GM21825 (cell line): ENCODE measurements around the gene FGF1.

Source experiments
- ATAC-seq: cut with Tn5 transposase; IDR thresholded peaks from one replicate; pipeline ENCODE4 v1.9.1; 2021; ENCODE audit warnings: mild to moderate bottlenecking, moderate library complexity; ENCODE audit not compliant: unreplicated experiment

The FGF1 gene

GRCh38 chr5:142697356-142698255, 11.7 kb upstream of the FGF1 start:
- ATAC-seq = no peak

- no peak for ATAC-seq
Observed at GRCh38 chr5:142696379-142696778, 10.5 kb upstream of the FGF1 start.

DNA sequence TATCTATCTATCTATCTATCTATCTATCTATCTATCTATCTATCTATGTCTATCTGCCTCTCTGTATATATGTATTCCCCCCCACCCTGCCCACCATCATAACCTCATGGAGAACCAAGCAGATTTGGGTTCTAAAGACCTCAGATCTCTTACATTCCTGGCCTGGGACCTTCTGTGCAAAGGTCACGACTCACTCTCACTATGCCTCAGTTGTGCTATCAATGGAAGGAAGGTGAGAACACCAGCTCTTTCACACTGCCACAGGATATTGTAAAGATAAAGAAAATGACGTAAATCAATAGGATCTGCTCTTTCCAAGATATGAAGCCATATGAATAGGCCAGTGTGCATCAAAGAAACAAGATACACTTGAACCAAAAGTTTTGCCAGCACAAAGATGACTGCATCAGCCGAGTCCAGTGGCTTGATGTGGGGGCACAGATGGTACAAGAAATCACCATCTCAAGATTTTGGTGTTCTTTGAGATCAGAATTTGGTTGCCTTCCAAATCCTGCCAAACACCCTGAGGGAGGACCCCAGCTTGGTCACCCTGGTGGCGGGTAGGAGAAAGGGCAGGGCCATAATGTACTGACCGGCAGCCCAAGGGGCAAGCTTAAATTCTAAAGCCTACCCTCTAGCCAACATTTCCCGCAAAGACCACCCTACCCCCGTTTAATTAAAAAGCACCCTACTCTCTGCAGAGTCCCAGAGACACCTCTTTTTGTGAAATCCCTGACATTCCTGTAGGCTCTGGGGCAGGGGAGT, 8.4 kb upstream of the FGF1 start:
- no peak for ATAC-seq

DNA sequence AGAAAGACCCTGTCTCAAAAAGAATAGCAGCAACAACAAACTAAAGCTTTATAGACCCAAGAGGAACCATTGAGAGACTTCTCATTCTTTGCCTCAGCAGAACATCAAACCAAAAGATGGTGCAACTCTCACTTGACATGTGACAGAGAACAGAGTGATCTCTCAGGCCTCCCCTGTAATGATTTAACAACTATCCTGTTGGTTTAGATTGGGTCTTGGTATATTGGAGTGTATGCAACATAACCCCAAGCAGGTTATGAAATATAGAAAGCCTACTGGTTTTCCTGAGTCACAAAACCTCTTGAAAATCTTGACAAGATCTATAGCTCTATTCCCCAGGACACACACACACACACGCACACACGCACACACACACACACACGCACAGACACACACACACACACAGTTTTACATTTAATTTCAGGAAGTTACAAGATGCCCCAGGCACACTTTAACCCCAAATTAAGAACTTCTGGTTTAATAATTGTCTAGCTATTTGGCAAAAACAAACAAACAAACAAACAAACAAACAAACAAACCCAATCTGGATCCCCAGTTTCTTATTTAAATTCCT, 6.5 kb upstream of the FGF1 start:
- ATAC-seq = no peak

- no peak for ATAC-seq
Observed at GRCh38 chr5:142690667-142691066, 4.8 kb upstream of the FGF1 start.

DNA sequence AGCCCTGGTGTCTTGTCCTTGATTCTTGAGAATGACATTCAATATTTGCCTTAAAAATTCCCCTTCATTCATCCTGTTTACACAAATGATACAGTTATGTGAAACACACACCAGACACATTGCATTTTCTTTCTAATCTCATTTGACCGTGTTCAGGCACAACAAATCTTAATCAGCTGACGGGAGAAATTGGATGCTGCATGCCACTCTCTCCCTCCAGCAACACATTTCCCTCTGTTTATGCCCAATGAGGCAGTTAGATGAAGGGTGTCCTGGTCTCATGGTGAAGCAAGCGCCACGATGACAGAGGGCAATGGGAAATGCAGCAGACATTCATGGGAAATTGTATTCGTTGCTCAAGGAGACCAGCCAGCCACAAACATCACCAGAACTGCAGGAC, 3.2 kb upstream of the FGF1 start:
- no peak for ATAC-seq

DNA sequence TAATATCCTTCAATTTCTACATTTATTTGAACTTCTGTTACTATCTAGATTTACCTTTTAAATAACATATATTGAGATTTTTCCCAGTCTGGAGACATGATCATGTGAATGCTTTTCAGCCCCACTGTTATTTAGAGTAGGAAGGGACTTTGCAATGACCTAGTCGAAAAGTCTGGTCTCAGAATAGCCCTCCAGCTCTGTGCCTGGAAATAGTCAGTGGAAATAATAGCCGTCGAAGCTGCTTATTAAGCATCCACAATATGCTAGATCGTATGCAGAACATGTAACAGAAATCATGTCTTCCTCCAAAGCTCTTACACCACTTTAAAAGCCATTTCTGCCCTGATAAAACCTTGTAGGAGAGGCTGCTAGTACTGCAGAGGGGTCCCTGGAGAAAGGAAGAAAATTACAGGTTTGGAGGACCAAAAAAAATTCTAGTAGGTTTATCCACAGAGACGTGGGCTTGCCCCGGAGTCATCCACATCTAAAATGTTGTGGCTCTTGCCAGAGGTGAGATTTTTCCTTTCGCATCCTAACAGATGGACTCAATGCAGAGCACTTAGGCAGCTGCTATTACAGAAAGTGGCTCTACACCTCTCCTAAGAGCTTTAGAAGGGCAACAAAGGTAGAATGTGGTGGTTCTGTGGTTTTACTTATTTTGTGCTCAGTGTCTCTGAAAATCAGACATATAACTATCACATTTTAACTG, 2.5 kb upstream of the FGF1 start:
- ATAC-seq = no peak

GRCh38 chr5:142686968-142687367, 1.1 kb upstream of the FGF1 start:
- no peak for ATAC-seq

DNA sequence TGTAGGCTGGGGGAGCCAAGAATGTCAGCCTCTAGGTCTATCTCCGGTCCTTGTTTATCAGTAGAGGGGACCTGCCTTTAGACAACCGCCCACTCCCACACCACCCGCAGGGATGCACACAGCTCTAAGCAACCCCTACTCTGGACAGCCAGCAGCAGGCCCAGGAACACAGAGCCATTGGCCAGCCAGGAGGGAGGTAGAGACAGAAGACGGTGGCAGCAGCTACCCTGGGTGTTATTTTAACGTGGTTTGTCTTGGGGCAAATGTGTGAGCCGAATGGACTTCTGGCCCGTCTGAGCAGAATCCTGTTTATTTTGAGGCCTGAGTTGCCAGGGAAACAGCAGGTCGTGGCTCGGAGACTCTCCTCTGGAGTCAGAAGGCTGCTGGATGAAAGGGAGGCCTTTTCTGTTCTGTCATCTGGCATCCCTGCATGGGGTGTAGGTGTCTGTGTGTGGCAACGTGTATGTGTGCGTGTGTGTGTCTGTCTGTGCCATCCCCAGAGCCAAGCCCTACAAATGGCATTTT, 382 bp upstream of the FGF1 start:
- no peak for ATAC-seq

DNA sequence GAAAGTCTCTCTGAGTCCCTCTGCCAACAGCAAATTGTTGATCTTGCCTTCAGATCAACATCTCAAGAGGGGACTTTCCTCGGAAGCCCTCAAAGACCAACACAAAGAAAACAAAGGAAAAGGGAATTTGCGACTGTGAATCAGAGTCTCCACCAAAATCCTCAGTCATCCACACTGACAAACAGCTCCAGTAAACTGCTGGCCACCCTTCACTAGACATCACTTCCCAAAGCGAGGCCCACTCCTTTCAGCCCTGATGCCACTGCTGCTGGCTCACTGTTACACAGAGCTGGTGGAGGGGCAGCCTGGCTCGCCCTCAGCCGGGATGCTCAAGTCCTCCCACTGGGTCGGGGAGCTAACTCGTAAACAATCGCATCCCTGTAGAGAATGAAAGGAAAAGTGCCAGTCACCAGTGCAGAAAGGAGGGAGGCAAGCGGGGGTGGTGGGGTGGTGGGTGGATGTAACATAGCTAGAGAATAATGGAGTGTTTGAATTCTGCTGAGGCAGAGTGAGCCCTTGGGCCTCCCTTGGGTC, 1.3 kb downstream of the FGF1 start:
- ATAC-seq = no peak

GRCh38 chr5:142683881-142684505, 1.9 kb downstream of the FGF1 start:
- no peak for ATAC-seq

- ATAC-seq = no peak
Observed at GRCh38 chr5:142683116-142683515, 2.8 kb downstream of the FGF1 start.

- ATAC-seq = no peak
Observed at GRCh38 chr5:142680605-142681259, 5.2 kb downstream of the FGF1 start.

DNA sequence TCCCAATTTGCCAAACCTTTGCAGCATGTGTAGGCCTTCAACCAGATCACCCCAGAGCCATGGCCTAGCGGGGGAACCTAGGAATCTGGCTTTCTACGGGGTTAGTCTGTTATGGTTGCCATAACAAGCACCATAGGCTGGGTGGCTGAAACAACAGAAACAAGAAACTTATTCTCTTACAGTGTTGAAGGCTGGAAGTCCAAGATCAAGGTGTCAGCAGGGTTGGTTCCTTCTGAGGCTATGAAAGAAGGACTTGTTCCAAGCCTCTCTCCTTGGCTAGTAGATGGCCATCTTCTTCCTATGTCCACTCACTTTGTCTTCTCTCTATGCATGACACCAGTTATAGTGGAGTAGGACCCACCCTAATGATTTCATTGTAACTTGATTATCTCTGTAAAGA, 6.1 kb downstream of the FGF1 start:
- ATAC-seq = no peak

GRCh38 chr5:142678529-142678928, 7.4 kb downstream of the FGF1 start:
- no peak for ATAC-seq

DNA sequence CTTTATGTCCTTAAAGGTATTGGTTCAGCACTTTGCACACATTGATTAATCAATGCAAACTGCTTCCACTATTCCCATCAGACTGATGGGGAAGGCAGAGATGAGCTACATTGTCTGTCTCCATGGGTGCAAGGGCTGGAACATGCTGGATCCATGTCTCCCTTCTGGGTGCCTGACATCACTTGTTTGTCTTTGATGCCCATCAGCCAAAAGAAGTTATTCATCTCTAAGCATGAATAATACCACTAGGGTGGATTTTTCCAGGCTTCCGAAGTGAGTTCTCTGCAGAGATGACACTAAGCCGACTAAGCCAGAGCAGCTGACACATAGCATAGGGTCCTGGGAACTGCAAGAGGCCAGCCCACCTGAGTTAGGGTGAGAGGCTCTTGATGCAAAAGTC, 8.7 kb downstream of the FGF1 start:
- no peak for ATAC-seq

DNA sequence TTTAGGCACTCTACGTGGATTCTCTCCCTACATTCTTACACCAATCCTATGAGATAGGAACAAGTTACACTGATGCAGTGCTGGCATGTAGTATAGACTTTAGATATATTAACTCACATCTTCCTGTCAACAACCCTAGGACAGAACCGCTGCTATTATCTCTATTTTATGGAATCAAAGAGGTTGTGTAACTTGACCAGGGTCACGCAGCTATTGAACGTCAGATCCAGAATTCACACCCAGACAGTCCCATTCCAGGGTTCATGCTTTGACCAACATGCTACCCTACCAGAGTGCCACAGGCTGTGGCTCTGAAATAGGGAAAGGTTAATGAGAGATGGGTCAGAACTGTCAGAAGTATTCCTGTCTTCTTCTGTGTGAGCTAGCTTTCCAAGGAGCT, 9.6 kb downstream of the FGF1 start:
- ATAC-seq = no peak

GRCh38 chr5:142674531-142675469, 11.1 kb downstream of the FGF1 start:
- ATAC-seq = no peak

DNA sequence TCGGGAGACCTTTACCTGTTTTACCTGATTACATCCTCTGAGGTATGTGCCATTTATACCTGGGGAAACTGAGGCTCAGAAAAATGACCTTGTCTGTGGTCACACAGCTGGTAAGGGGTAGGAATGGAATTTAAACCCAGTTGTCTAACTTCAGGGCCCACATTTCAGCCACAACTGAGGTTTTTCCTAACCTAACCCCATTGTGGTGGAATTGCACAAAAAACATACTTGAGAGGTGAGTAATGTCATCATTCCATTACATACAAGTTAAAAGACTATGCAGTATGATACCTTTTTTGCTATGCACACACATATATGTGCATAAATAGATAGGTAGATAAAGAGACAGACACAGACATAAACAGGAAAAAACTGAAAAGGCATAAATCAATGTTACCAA, 14.1 kb downstream of the FGF1 start:
- no peak for ATAC-seq
